OCI-LY1 (cell line): ENCODE measurements around the gene LRFN3.

ENCODE experiments used
- H2AFZ ChIP-seq: fragments of 200-600 bp; sonication (generic), shearing (Covaris generic); 2 replicates; pipeline ENCODE4 v1.6.0; 2014; ENCODE audit warnings: antibody characterized with exemption, mild to moderate bottlenecking, low read length
- H3F3A ChIP-seq: fragments of 200-600 bp; sonication (generic), shearing (Covaris generic); 2 replicates; pipeline ENCODE4 v1.6.0; 2014; ENCODE audit warnings: mild to moderate bottlenecking, antibody characterized with exemption, low read length, moderate library complexity; ENCODE audit not compliant: insufficient read depth
- H3K27ac ChIP-seq: fragments of 200-600 bp; sonication (generic); 2 replicates; pipeline ENCODE4 v1.5.1; 2014; ENCODE audit warnings: low read length, mixed run types, mild to moderate bottlenecking, low read depth; ENCODE audit not compliant: poor library complexity, severe bottlenecking
- H3K27me3 ChIP-seq: fragments of 200-600 bp; sonication (generic); 2 replicates; pipeline ENCODE4 v1.6.0; 2014; ENCODE audit warnings: antibody characterized with exemption, mild to moderate bottlenecking, low read length, moderate library complexity; ENCODE audit not compliant: insufficient read depth
- H3K36me3 ChIP-seq: fragments of 200-600 bp; sonication (generic); 2 replicates; pipeline ENCODE4 v1.6.1; 2014; ENCODE audit warnings: mild to moderate bottlenecking, antibody characterized with exemption, low read length, moderate library complexity, mixed read lengths; ENCODE audit not compliant: insufficient read depth
- H3K4me1 ChIP-seq: fragments of 200-600 bp; sonication (generic); 2 replicates; pipeline ENCODE4 v1.5.1; 2014; ENCODE audit warnings: mild to moderate bottlenecking, low read length, moderate library complexity; ENCODE audit not compliant: insufficient read depth, severe bottlenecking
- H3K4me2 ChIP-seq: fragments of 200-600 bp; sonication (generic), shearing (Covaris generic); 2 replicates; pipeline ENCODE4 v1.6.1; 2014; ENCODE audit warnings: low read length
- H3K4me3 ChIP-seq: fragments of 200-600 bp; sonication (generic); 2 replicates; pipeline ENCODE4 v1.5.1; 2014; ENCODE audit warnings: low read length, low read depth, mild to moderate bottlenecking, mixed read lengths; ENCODE audit not compliant: poor library complexity, severe bottlenecking
- H3K79me2 ChIP-seq: fragments of 200-600 bp; shearing (Covaris generic); 2 replicates; pipeline ENCODE4 v1.6.1; 2016; ENCODE audit warnings: mixed run types, low read length, mixed read lengths; ENCODE audit not compliant: insufficient read depth
- H3K9ac ChIP-seq: fragments of 200-600 bp; sonication (generic), shearing (Covaris generic); 2 replicates; pipeline ENCODE4 v1.6.1; 2014; ENCODE audit warnings: mild to moderate bottlenecking, low read length, mixed read lengths
- H3K9me2 ChIP-seq: fragments of 200-600 bp; sonication (generic), shearing (Covaris generic); 2 replicates; pipeline ENCODE4 v1.6.1; 2014; ENCODE audit warnings: low read depth, mild to moderate bottlenecking, low read length, mixed read lengths
- H3K9me3 ChIP-seq: fragments of 200-600 bp; shearing (Covaris generic); 2 replicates; pipeline ENCODE4 v1.6.1; 2014; ENCODE audit warnings: low read length, mixed read lengths
- H4K20me1 ChIP-seq: fragments of 200-600 bp; sonication (generic), shearing (Covaris generic); 2 replicates; pipeline ENCODE4 v1.6.0; 2016; ENCODE audit warnings: mild to moderate bottlenecking, low read length; ENCODE audit not compliant: insufficient read depth
- EZH2 ChIP-seq: fragments of 200-600 bp; sonication (generic), shearing (Covaris generic); IDR thresholded peaks from 2 replicates; pipeline ENCODE4 v1.8.0; 2017; ENCODE audit warnings: borderline replicate concordance, mixed run types, mild to moderate bottlenecking, antibody characterized with exemption, low read length, moderate library complexity, mixed read lengths
- TF ChIP-seq, protein P1 (sequence below): fragments of 200-600 bp; sonication (generic), shearing (Covaris generic); IDR thresholded peaks from 2 replicates; pipeline ENCODE4 v1.5.1; 2017; ENCODE audit warnings: mild to moderate bottlenecking, antibody characterized with exemption, low read length, moderate library complexity, mixed read lengths

The LRFN3 gene

DNA sequence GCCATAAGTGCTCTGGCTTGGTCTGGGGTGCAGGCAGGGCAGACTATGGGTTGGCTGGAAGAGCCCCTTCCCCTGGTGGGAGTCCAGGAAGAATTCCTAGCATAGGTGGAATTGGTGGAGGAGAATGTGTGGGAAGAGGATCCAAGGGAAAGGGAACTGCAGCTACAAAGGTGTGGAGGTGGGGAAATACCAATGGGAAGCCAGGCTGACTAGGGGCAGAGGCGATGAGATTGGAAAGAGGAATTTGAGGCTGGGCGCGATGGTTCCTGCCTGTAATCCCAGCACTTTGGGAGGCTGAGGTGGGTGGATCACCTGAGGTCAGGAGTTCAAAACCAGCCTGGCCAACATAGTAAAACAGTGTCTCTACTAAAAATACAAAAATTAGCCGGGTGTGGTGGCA lies 54.0 kb downstream of the LRFN3 start:
- Histone ChIP-seq H3K4me3 (no peak overlapping the region), H4K20me1 (no peaks in the 10 kb centered on the region), H3K79me2 (no peaks in the 10 kb centered on the region), H3K4me1 (peaks cover 4% of the 10 kb centered on the region), H3K9ac (no peak overlapping the region), H3F3A (no peaks in the 10 kb centered on the region), H2AFZ (no peak overlapping the region), H3K9me2 (no peaks in the 10 kb centered on the region), H3K36me3 (no peaks in the 10 kb centered on the region), H3K27ac (no peak overlapping the region), H3K4me2 (no peak overlapping the region), H3K27me3 (peaks cover 4% of the 10 kb centered on the region; the same call in 1 of the 2 replicates), H3K9me3 (no peaks in the 10 kb centered on the region)
- no peak for TF ChIP-seq EZH2
- TF ChIP-seq, protein P1, sequence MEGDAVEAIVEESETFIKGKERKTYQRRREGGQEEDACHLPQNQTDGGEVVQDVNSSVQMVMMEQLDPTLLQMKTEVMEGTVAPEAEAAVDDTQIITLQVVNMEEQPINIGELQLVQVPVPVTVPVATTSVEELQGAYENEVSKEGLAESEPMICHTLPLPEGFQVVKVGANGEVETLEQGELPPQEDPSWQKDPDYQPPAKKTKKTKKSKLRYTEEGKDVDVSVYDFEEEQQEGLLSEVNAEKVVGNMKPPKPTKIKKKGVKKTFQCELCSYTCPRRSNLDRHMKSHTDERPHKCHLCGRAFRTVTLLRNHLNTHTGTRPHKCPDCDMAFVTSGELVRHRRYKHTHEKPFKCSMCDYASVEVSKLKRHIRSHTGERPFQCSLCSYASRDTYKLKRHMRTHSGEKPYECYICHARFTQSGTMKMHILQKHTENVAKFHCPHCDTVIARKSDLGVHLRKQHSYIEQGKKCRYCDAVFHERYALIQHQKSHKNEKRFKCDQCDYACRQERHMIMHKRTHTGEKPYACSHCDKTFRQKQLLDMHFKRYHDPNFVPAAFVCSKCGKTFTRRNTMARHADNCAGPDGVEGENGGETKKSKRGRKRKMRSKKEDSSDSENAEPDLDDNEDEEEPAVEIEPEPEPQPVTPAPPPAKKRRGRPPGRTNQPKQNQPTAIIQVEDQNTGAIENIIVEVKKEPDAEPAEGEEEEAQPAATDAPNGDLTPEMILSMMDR = no peak

DNA sequence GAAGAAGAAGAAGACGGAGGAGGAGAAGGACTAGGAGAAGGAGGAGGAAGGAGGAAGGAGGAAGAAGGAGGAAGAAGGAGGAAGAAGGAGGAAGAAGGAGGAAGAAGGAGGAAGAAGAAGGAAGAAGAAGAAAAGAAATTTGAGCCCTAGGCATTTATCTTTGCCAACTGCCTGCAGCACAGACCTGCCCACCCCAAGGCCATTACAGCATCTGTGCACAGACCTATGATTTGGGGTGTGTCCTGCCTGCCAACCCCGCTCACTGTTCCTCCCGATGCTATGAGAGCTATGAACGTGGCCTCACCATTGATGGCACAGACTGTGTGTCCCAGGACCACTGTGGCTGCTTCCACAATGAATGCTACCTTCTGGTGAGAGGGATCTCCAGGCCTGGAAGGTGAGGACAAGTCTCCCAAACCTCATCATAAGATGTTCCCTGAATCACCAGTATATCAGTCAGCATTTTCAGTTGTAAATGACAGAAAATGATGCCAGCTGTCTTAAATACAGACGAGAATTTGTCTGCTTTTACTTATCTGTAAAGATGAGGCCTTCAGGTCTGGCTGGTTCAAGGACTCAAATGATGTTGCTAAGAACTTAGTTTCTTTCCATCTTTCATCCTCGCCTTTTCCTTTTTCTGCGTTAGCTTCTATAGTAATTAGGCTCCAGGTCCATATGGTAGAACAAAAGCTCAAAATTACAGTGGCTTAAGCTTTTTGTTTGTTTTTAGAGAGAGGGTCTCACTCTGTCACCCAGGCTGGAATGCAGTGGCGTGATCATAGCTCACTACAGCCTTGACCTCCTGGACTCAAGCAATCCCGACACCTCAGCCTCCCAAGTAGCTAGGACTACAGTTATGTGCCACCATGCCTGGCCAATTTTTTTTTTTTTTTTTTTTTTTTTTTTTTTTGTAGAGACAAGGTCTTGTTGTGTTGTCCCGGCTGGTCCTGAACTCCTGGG lies 54.9 kb downstream of the LRFN3 start:
- TF ChIP-seq, protein P1 = no peak
- TF ChIP-seq EZH2 = no peak
- H3K4me1 ChIP-seq = peaks cover 8% of the 10 kb centered on the region
- no peaks in the 10 kb centered on the region for H4K20me1 ChIP-seq
- H3K4me2 ChIP-seq = no peak overlapping the region
- no peak overlapping the region for H3K9ac ChIP-seq
- H3F3A ChIP-seq = no peaks in the 10 kb centered on the region
- peaks cover 6% of the 10 kb centered on the region for H3K79me2 ChIP-seq
- no peaks in the 10 kb centered on the region for H3K36me3 ChIP-seq
- H3K27ac ChIP-seq = no peak overlapping the region
- H3K9me3 ChIP-seq = no peaks in the 10 kb centered on the region
- H3K9me2 ChIP-seq = no peaks in the 10 kb centered on the region
- no peak overlapping the region for H2AFZ ChIP-seq
- H3K27me3 ChIP-seq = no peaks in the 10 kb centered on the region; the same call in 1 of the 2 replicates
- H3K4me3 ChIP-seq = no peak overlapping the region

DNA sequence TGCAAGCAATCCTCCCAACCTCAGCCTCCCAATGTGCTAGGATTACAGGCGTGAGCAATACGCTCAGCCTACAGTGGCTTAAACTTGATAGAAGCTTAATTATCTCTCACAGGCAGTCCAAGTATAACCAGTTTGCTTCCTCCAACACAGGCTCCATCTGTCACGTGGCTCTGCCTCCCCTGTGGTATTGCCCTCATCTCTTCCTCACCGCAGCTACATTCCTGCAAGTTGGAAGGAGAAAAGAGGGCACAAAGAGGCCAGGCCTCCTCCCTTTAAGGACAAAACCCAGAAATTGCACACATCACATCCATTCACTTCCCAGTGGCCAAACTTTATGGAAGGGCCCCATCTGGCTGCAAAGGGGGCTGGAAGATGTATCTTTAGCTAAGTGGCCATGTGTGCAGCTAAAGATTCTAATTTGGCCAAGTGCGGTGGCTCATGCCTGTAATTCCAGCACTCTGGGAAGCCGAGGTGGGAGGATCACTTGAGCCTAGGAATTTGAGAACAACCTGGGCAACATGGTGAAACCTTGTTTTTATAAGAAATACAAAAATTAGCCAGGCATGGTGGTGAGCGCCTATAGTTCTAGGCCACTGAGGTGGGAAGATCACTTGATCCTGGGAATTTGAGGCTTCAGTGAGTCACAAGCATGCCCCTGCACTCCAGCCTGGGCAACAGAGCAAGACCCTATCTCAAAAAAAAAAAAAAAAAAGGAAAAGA lies 55.7 kb downstream of the LRFN3 start:
- H4K20me1 ChIP-seq = no peaks in the 10 kb centered on the region
- no peak overlapping the region for H3K4me3 ChIP-seq
- H3K9me2 ChIP-seq = no peaks in the 10 kb centered on the region
- no peaks in the 10 kb centered on the region; the same call in 1 of the 2 replicates for H3K27me3 ChIP-seq
- H3K27ac ChIP-seq = no peak overlapping the region
- H3F3A ChIP-seq = no peaks in the 10 kb centered on the region
- TF ChIP-seq, protein P1 = no peak
- TF ChIP-seq EZH2 = no peak
- H2AFZ ChIP-seq = no peak overlapping the region
- peaks cover 13% of the 10 kb centered on the region for H3K79me2 ChIP-seq
- H3K4me2 ChIP-seq = no peak overlapping the region
- peaks cover 16% of the 10 kb centered on the region for H3K4me1 ChIP-seq
- H3K9ac ChIP-seq = no peak overlapping the region
- H3K36me3 ChIP-seq = no peaks in the 10 kb centered on the region
- no peaks in the 10 kb centered on the region for H3K9me3 ChIP-seq
